Endometrial microvascular endothelial cells (primary cell): ENCODE measurements around the gene WDR77. TPM values are rescaled to one million over a fixed set of nuclear protein-coding genes. Genes with fewer than 3 reads are reported as not detected.

Experiments
- in situ Hi-C: cut with HindIII; loops from 2 replicates; pipeline ENCODE4 v1.10.0; 2017; ENCODE audit warnings: low sequenced_read_pairs, low pct_unique_long_range_greater_than_20kb; ENCODE audit errors: inconsistent ontology term
- total RNA-seq: library from RNA; depleted of rRNA; stranded (reverse); fragments of >200 nt; gene quantifications from one replicate; pipeline ENCODE4 v1.2.3, GENCODE V29; 2015; ENCODE audit errors: inconsistent ontology term

Gene WDR77
- total RNA-seq, 1 donor from 2014 or later = 98.9 TPM

GRCh38 chr1:111446967-111447892, 1.8 kb downstream of the WDR77 start:
- in situ Hi-C loops = no loop called here

- in situ Hi-C loops = no loop called here
Observed at GRCh38 chr1:111446546-111446945, 2.5 kb downstream of the WDR77 start.

- in situ Hi-C loops = no loop called here
Observed at GRCh38 chr1:111444031-111444430, 5.0 kb downstream of the WDR77 start.

GRCh38 chr1:111442457-111442856, 6.6 kb downstream of the WDR77 start:
- in situ Hi-C loops = no loop called here

GRCh38 chr1:111441573-111442192, 7.4 kb downstream of the WDR77 start:
- in situ Hi-C loops = no loop called here

- in situ Hi-C loops = no loop called here
Observed at GRCh38 chr1:111439461-111440351, 9.3 kb downstream of the WDR77 start.

- in situ Hi-C loops = no loop called here
Observed at GRCh38 chr1:111436726-111437125, 12.3 kb downstream of the WDR77 start.

GRCh38 chr1:111424281-111424680, 24.8 kb downstream of the WDR77 start:
- in situ Hi-C loops = loop anchor here (25.0 kb wide), 1 partner anchor 212 kb away; the partner anchor contains the start of gene DENND2D

GRCh38 chr1:111422546-111423391, 26.3 kb downstream of the WDR77 start:
- in situ Hi-C loops = loop anchor here (25.0 kb wide), 1 partner anchor 210 kb away; the partner anchor contains the start of gene DENND2D

- in situ Hi-C loops = loop anchor here (25.0 kb wide), 1 partner anchor 208 kb away; the partner anchor contains the start of gene DENND2D
Observed at GRCh38 chr1:111420377-111420776, 28.7 kb downstream of the WDR77 start.

- in situ Hi-C loops = loop anchor here (25.0 kb wide), 1 partner anchor 207 kb away; the partner anchor contains the start of gene DENND2D
Observed at GRCh38 chr1:111419037-111419436, 30.0 kb downstream of the WDR77 start.

GRCh38 chr1:111417755-111418154, 31.3 kb downstream of the WDR77 start:
- in situ Hi-C loops = loop anchor here (25.0 kb wide), 1 partner anchor 205 kb away; the partner anchor contains the start of gene DENND2D

GRCh38 chr1:111415461-111415860, 33.6 kb downstream of the WDR77 start:
- in situ Hi-C loops = loop anchor here (25.0 kb wide), 1 partner anchor 203 kb away; the partner anchor contains the start of gene DENND2D

GRCh38 chr1:111414756-111415155, 34.3 kb downstream of the WDR77 start:
- in situ Hi-C loops = loop anchor here (25.0 kb wide), 1 partner anchor 202 kb away; the partner anchor contains the start of gene DENND2D

GRCh38 chr1:111412839-111413238, 36.2 kb downstream of the WDR77 start:
- in situ Hi-C loops = loop anchor here (25.0 kb wide), 1 partner anchor 201 kb away; the partner anchor contains the start of gene DENND2D

GRCh38 chr1:111407301-111407700, 41.8 kb downstream of the WDR77 start:
- in situ Hi-C loops = loop anchor here (25.0 kb wide), 1 partner anchor 195 kb away; the partner anchor contains the start of gene DENND2D

GRCh38 chr1:111406321-111406768, 42.7 kb downstream of the WDR77 start:
- in situ Hi-C loops = loop anchor here (25.0 kb wide), 1 partner anchor 194 kb away; the partner anchor contains the start of gene DENND2D
